Stimulated activated CD8-positive, alpha-beta memory T cell treated with anti-CD3 and anti-CD28 coated beads, Interleukin-2, amount 100 ng/mL, for 48 hours (primary cell): ENCODE data around the gene PTPRN2.

Experiments used
- DNase-seq, 2 donors: peaks; one replicate each; pipeline ENCODE4 v3.0.0-alpha.2; 2020; ENCODE audit warnings: low read depth in 2 of 2

The PTPRN2 gene

DNA sequence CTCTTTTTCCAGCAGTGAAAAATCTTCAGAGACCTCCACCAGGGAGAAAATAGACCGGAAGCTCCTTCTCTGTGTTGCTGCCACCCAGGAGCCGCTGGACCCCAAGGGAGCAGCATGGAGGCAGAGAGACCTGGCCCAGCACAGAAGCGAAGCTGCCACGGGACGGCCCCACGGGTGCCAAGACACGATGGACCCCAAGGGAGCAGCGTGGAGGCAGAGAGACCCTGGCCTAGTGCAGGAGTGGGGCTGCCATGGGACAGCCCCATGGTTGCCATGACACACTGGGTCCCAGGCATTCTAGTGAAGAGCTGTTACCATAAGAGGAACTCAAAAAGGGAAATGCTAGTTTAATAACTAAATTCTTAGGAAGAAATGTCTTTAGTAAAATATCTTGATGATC, 186.3 kb downstream of the PTPRN2 start:
- no peak for DNase-seq

DNA sequence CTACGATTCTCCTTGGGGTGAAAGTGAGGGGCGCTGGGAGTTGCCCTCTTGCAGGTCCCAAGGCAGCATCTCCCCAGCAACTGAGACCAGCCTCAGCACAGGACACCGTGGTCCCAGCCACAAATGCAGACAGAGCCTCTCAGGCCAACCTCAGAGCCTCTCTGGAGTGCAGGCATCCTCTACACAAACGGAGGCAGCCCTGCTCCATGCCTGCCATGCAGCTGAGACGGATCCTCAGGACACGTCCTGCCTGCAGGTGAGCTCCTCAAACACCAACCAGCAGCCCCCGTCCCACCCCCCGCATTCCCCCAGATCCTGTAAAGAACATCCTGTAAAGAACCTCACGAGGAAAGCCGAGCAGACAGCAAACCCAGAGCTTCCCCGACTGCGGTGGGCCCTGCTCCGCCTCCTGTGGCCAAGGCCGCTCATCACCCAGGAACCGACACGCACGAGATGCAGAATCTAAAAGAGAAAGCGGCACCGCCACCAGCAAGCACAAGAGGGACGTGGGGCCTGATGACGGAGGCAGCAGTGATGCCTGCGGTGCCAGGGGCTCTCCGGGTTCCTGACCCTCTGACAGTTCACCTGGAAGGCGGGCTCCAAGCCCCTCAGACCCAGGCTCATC, 186.9 kb downstream of the PTPRN2 start:
- no peak for DNase-seq

DNA sequence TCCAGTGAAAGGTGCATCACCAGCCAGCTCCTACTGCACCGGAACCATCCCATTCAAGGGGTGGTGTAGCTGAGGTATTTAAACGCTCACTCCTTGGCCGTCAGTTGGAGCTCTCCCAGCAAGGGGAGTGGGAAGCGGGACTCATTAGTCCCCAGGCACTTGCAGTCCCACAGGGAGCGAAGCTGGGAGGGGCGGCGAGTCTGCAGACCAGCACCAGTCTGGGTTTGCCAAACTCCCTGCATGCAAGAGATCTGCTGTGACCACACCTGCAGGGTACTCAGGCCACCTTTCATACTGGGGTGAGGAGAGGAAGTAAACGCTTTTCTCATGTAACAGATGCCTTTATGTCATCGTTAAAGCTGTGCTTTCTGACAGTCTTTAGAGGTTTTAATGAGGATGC, 187.9 kb downstream of the PTPRN2 start:
- DNase-seq: no peak

DNA sequence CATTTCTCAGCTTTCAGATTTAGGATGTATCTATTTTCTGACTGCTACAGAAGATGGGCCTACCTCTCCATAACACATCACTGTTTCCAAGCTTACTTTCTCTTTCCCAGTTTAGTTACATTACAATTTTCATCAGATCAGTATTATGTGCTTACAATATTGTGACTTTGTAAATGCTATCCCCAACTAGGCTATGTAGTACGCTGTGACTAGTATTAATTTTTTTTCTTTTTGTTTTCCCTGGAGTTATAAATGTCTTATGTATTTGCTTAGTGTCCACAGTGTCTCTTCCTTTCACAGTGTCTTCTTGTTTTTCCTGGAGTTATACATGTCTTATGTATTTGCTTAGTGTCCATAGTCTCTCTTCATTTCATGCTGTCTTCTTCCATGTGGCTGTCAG, 188.9 kb downstream of the PTPRN2 start:
- DNase-seq: no peak

DNA sequence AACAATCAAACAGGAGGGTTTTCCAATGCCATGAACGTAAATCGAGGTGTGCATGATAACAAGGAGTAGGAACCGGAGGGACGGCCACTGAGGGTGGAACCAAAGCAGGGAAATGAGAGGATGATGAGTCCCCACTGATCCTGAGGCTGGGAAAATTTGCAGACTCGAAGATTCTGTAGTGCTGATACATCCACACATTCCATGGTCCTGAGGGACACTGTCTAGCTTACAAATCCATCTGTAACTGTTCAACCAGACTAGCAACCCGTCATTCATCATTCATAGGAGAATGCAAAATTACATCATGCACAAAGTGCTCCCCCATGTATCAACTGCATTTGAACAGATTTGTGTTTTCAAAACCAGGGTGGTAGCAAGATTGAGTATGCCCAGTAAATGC, 189.7 kb downstream of the PTPRN2 start:
- DNase-seq: no peak

DNA sequence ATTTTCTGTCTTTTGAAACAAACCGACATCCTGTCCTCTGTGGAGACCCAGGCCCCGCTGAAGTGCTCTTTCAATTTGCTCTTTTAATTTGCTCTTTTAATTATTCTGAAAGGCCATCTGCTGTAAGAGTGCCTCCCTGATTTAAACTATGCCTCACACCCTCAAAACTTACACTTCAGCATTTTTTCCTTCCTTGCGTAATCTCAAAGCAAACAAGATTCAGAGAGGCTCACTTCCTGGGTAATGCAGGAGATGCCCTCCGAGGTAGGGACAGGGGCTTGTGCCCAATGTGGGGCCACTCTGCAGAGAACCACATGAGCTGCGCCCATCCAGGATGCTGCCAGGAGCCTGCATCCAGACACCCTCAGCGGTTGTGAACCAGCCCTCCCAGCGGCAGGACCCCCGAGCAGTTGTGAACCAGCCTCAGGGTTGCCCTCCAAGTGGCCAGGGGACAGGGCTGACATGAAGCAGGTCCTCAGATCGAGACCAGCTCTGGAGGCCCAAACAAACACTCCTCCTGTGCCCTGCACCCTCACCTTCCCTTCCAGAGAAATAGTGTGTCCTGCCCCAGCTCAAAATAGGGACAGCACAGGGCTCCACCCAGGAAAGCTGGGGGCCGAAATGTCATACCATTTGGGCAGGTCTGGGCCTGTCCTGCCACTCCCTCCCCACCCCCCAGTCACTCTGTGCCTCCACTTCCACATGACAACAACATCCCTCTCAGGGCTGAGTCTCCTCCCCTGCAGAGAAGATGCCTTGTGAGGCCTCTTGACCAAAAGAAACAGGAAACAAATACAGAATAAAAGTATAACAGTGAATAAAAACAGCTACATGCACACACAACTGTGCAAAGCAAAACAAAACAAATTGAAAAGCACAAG, 190.4 kb downstream of the PTPRN2 start:
- no peak for DNase-seq

DNA sequence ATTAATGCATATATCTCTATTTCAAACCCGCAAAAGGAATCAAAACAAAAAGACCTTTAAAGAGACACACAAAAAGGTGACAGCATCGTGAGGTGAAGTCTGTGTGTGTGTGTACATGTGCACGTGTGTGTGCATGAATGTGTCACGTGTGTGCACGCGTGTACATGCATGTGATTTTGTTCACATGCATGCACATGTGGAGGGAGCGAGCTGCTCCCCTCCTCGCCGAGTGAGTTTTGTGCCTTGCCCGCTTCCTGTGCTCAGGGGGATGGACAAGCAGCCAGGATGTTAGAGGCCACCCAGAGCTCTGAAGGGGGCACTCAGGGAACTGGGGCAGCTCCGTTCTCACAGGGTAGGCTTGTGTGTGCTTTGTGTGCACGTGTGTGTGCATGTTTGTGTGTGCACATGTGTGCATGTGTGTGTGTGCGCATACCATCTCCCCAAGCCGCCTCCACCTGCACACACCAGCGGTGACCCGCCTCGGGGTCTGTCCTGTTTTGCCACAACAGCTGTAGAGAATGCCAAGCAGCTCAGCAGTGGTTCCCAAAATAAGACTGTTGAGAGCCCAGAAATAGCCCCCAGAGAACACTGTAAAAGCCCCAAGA, 191.2 kb downstream of the PTPRN2 start:
- DNase-seq: no peak

DNA sequence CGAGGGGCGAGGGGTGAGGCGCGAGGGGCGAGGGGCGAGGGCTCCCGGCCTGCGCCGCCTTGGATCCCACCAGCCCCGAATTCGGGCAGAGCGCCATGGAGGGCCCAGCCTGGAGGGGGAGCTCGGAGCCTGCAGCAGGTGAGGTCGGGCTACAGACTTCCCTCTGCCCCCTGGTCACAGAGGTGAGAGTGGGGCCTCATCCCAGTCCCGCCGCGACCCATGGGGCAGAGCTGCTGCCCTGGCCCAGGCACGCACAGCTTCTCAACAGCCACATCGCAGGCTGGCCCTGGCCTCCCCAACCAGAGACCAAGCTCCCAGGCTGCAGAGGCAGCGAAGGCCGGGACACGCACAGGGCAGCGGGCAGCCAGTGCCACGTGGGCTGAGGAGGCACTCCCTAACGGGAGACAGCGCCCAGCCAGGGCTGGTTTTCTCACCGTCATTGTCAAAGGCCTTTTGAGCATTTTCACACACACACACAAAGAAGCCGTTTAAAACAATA, 191.8 kb downstream of the PTPRN2 start:
- no peak for DNase-seq

DNA sequence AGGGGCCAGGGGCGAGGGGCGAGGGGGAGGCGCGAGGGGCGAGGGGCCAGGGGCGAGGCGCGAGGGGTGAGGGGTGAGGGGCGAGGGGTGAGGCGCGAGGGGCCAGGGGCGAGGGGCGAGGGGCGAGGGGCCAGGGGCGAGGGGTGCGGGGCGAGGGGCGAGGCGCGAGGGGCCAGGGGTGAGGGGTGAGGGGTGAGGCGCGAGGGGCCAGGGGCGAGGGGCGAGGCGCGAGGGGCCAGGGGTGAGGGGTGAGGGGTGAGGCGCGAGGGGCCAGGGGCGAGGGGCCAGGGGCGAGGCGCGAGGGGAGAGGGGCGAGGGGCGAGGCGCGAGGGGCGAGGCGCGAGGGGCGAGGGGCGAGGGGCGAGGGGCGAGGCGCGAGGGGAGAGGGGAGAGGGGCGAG, 192.3 kb downstream of the PTPRN2 start:
- no peak for DNase-seq

DNA sequence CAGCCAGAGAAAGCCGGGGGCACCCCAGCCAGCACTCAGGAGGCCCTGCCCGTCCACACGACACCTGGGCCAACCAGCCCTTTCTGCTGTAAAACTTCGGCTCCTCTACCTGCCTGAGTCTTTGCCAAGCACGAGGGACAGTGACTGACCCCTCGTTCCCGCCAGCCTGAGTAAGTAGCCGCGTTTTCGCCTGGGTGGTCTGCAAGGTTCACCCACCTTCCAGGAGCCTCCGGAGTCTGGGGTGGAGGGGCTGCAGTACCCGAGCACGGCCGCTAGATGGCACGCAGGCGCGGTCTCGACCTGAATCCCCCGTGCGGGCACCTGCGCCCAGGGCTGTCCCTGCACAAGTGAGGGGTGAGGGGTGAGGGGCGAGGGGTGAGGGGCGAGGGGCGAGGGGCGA, 192.7 kb downstream of the PTPRN2 start:
- DNase-seq: peak in 1 of 2 donors; percentile 33

DNA sequence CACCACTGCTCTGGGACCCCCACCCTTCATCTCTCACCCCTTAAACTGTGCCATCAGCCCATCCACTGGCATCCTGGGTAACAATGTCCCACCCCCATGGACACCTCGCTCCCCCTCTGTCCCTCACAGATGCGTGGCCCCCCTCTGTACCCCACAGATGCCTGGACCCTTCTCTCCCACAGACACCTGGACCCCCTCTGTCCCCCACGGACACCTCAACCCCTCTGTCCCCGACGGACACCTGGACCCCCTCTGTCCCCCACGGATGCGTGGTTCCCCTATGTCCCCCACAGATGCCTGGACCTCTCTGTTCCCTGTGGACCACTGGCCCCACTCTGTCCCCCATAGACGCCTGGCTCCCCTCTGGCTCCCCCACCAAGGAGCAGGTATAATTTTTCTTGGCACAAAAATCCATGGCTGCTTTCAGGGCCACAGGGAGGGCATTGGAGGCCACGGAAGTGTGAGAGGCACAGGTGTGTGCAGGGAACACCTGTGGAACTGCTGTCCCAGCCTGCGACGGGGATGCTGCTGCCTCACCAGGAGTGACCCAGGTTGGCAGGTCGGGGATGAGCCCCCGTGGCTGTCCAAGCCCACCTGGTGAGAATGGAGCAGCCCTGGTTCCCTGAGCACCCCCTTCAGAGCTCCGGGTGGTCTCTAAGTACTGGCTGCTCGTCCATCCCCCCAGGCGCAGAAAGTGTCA, 193.5 kb downstream of the PTPRN2 start:
- no peak for DNase-seq

DNA sequence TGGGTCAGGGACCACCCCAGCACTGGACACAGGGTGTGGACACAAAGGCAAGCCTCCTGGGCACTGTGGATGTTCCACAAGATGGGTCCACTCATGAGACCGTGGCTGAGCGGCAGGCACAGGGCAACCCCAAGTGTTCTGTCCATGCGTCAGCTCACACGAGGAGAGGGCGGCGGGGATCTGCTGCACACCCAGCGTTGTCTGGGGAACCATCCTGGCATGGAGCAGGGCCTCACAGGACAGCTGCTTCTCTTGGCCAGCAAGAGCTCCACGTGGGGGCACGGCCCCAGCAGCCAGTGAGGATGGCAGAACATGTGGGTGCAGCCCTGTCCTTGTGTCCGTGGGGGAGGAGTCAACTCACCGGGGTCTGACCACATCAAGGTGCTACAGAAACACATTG, 195.4 kb downstream of the PTPRN2 start:
- DNase-seq: no peak

DNA sequence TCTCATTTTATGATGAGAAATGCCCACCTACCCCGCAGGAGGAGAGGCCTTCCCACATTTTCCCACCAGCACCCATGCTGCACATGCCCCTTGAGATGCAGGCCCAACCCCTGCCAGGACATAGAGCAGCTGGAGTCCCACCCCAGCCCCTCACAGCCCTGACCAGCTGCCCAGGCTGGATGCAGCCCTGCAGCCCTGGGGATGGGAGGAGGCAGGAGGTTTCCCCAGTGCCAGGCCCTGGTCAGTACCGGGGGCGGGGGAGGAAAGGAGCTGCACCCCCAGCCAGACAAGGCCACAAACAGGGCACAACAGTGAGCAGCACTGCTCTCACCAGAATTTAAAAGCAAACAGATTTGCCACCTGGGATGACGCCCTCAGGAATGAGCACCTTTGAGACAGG, 196.1 kb downstream of the PTPRN2 start:
- DNase-seq: no peak

DNA sequence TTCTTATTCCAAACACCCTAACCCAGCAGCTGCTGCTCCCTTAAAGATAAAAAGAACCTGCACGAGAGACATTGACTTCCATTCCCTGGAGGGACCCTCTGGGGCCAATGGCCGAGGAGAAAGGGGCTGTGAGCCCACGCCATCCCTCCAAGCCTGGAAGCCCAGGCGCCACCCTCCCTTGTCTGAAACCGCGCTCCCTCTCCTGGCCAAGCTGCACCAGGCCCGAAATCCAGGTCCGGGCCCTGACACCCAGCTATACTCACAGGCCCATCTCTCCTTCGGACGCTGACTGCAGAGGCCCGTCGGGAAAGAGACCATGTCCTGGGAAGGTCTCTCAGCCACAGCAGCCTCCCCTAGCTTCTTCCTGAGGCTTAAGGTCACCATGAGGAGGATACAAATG, 196.5 kb downstream of the PTPRN2 start:
- no peak for DNase-seq

DNA sequence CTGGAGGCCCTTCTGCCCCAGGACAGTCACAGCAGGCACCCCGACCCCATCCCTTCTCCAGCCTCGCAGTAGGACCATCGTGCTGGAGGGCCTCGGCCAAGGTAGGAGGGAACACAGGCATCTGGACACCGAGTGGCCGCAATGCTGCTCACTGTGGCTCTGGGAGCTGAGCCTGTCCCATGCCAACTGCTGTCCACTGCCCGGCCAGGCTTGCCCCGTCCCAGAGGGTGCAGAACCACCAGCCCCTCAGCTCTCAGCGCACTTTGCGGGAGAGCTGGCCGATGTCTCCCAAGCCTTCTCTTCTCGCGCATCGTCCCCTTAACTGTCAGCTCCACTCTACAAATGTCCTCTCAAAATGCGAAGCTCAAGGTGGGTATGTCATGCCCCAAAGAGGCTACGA, 197.2 kb downstream of the PTPRN2 start:
- DNase-seq: no peak

DNA sequence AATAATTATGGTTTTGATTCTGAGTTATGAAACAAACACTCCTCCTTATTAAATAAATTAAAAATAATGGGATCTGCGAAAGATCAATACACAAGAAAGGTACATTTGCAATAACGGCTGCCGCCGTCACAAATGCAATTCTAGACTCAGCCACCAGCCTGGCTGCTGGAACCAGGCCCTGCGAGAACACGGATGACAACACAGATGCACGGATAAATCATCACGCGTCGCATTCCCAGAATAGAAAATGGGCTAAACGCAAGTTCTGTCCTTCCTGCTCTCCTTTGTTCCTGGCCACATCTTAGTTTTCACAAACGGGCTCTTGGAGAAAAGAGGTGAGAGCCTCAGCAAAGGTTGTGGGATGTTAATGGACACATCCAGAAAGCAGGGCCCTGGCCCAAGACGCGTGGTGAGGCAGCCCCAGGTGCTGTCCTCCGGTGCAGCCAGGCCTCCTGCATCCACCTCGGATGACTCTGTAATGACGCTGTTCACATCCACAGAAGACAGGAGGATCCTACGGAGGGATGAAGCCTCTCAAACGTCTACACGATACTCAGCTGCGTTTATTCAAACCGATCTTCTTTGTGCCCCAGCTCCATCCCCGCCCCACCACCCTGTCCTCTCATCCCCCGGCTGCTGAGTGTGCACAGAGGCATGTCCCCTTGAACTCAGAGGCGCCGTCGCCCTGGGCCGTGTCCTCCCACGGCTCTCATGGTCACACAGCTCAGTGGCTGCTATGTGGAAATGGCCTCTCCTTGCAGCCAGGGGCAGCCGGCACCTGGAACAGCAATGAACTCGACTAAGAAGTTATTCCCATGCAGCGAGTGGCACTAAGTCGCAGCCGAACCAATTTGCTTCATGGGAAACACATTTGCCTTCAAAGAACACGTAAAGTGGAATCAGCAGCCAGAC, 197.9 kb downstream of the PTPRN2 start:
- DNase-seq: no peak

DNA sequence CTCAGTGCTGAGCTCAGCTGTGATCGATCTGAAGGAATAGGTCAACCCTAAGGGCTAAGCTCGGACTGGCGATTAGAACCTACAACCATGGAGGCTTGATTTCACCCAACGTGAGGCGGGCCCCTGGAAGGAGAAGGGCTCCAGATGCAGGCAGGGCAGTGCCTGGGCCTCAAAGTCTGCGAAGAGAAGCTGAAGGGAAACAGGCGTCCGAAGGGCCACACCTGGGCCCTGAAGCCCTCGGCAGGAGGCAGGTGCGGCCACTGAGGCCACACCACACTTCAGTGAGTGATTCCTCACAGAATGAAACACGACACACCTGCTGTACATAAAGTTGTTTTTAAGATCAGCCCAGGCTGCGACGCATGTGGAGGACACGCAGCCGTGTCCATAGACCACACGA, 198.7 kb downstream of the PTPRN2 start:
- no peak for DNase-seq

DNA sequence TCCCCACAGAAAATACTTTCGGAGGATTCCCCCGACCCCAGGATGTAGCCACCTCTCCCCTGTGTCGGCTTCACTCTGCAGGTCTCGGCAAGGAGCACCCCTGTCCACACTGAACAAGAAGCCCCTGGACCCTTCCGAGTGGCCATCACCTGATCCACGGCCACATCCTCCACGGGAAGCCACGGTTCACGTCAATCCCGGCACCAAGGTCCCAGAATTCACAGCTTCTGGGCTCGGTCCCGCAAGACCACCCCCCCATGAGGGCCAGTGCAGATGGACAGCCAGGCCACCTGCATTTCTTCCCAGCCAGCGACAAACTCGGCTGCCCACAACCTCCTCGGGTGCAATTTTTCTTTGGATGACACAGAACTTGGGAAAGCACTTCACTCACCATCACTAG, 199.6 kb downstream of the PTPRN2 start:
- DNase-seq: no peak

DNA sequence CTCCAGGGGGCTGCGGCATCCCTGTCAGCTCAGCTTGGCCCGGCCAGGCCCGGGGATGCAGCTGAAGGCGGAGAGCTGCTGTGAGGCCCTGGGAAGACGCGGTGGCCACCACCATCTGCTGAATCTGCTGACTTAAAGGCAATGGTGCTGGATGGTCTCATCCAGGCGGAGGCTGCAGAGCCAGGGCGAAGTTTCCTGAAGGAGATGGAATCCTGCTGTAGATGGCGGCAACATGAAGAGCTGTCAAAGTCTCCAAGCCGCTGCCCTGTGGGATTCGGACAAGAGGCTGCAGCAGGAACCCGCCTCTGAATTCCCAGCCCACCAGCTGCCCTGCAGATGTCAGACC, 200.1 kb downstream of the PTPRN2 start:
- DNase-seq: no peak

DNA sequence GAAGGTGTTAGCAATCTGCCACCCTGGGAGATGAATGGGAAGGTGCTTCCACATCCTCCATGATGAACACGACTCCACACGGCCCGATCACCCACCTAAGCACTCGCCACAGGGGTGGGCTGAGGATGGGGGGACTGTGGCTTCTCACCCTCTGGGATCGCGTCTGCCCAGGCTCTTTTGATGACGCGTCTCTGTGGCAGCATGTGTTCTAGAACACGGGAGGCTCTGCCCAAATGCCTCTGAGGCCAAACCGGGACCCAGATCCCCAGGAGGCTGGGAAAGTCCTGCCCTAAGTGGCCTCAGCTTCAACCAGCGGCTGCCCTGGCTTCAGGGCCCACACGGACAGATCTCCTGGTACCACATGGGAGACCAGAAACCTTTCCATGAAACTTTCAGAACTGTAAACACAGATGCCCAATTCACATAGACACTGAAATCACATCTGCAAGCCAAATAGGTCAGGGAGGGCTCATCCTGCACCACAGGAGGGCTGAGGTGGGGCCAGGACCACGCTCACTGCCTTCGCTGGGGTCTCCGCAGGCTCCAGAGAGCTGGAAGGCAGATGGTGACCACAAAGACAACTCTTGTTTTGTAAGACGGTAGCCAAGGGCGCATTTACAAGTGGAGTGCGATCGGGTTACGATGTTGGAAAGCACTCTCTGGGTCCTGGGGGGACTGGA, 200.6 kb downstream of the PTPRN2 start:
- DNase-seq: no peak

DNA sequence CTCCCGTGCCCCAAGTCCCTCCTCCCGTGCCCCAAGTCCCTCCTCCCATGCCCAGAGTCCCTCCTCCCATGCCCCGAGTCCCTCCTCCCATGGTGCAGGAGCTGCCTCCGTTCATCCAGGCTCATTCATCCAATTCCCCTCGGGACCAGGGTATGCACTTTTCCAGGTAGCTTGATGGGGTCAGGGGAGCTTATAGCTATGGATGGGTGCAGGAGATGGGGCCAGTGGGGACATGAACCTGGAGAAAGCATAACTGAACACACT, 201.3 kb downstream of the PTPRN2 start:
- no peak for DNase-seq
